Gastrocnemius medialis (tissue), 4 donors: Measurements from ENCODE around the gene CYSLTR2. TPM values are rescaled to one million over a fixed set of nuclear protein-coding genes. Genes with fewer than 3 reads are reported as not detected.

Experiments used
- ATAC-seq, 2 donors: fragments of 150-250 bp; one replicate each; pipeline ENCODE4 v1.9.1; 2016
- DNase-seq, 2 donors: peaks; one replicate each; pipeline ENCODE4 v3.0.0-alpha.2; 2019
- H3K27ac ChIP-seq, 4 donors: fragments of 200-600 bp; sonication (generic); 1 replicate in 1 of 4; 2 replicates in 3 of 4; pipeline ENCODE4 v1.5.1; 2016 to 2018; ENCODE audit warnings: mild to moderate bottlenecking in 2 of 4, moderate library complexity in 1 of 4
- H3K27me3 ChIP-seq, 3 donors: fragments of 200-600 bp; sonication (generic) in 2 of 3; 1 replicate in 1 of 3; 2 replicates in 2 of 3; pipeline versions ENCODE4 v1.5.1 to v1.6.0; 2016 to 2019; ENCODE audit warnings: mild to moderate bottlenecking in 1 of 3, moderate library complexity in 1 of 3
- H3K36me3 ChIP-seq, 2 donors: fragments of 200-600 bp; sonication (generic) in 1 of 2; one replicate each; pipeline ENCODE4 v1.5.1; 2017 to 2018
- H3K4me1 ChIP-seq, 2 donors: fragments of 200-600 bp; sonication (generic) in 1 of 2; one replicate each; pipeline ENCODE4 v1.5.1; 2016 to 2017; ENCODE audit warnings: mild to moderate bottlenecking in 2 of 2
- H3K4me3 ChIP-seq, 4 donors: fragments of 200-600 bp; sonication (generic) in 3 of 4; 1 replicate in 1 of 4; 2 replicates in 3 of 4; pipeline ENCODE4 v1.5.1; 2016 to 2019; ENCODE audit warnings: mild to moderate bottlenecking in 2 of 4
- H3K9me3 ChIP-seq, 3 donors: fragments of 200-600 bp; sonication (generic) in 2 of 3; 1 replicate in 1 of 3; 2 replicates in 2 of 3; pipeline ENCODE4 v1.5.1; 2016 to 2019
- CTCF ChIP-seq, 5 experiments: fragments of 450-650 bp in 3 of 5; fragments of 200-600 bp in 2 of 5; sonication (generic) in 2 of 5; IDR thresholded peaks in 4 of 5; conservative IDR thresholded peaks in 1 of 5; 1 replicate in 4 of 5; 2 replicates in 1 of 5; pipeline ENCODE4 v1.5.1; 2016 to 2019; ENCODE audit warnings: antibody characterized with exemption in 5 of 5, mild to moderate bottlenecking in 3 of 5, moderate library complexity in 3 of 5
- POLR2A ChIP-seq, 2 donors: fragments of 450-650 bp; IDR thresholded peaks; one replicate each; pipeline ENCODE4 v1.6.1; 2017; ENCODE audit warnings: antibody characterized with exemption in 2 of 2, mild to moderate bottlenecking in 2 of 2, moderate library complexity in 2 of 2
- in situ Hi-C, 4 donors: fragments of 200-750 bp; cut with MboI; loops; one replicate each; pipeline versions ENCODE4 v1.15.0 to v1.8.0; 2017; ENCODE audit warnings: low sequenced_read_pairs in 4 of 4
- intact Hi-C: fragments of 100-400 bp; cut with DNase I; formaldehyde crosslinking; loops from one replicate; pipeline ENCODE4 v1.15.1; 2023; ENCODE audit warnings: low total_unique reads
- total RNA-seq, 4 donors: library from RNA; depleted of rRNA; stranded (reverse); fragments of >200 nt; gene quantifications; one replicate each; pipeline versions ENCODE4 v1.1.0 to v1.2.3, GENCODE V29; 2016

Gene CYSLTR2
- total RNA-seq, 4 donors from 2014 or later: 0.09 to 0.10 TPM; not detected in 2

GRCh38 chr13:48675247-48675646 is 21.5 kb downstream of the CYSLTR2 start:
- Histone ChIP-seq H3K4me3 (no peak overlapping the region), H3K9me3 (no peaks in the 10 kb centered on the region), H3K27me3 (no peaks in the 10 kb centered on the region), H3K4me1 (no peaks in the 10 kb centered on the region), H3K36me3 (no peaks in the 10 kb centered on the region), H3K27ac (no peak overlapping the region)
- ATAC-seq (no peak), DNase-seq (no peak)
- TF ChIP-seq CTCF (IDR thresholded peaks at IDR 0.05 in 4 of 5, conservative IDR thresholded peaks at IDR 0.05 in 1 of 5) (no peak), POLR2A (IDR thresholded peaks at IDR 0.05) (no peak)
- in situ Hi-C loops: no loop called here
- intact Hi-C loops: no loop called here

GRCh38 chr13:48678316-48678715 is 24.6 kb downstream of the CYSLTR2 start:
- Histone ChIP-seq H3K4me3 (no peak overlapping the region), H3K9me3 (no peaks in the 10 kb centered on the region), H3K27me3 (no peaks in the 10 kb centered on the region), H3K4me1 (no peaks in the 10 kb centered on the region), H3K27ac (no peak overlapping the region), H3K36me3 (no peaks in the 10 kb centered on the region)
- in situ Hi-C loops: no loop called here
- TF ChIP-seq CTCF (IDR thresholded peaks at IDR 0.05 in 4 of 5, conservative IDR thresholded peaks at IDR 0.05 in 1 of 5): no peak
- TF ChIP-seq POLR2A (IDR thresholded peaks at IDR 0.05): no peak
- no peak for DNase-seq
- ATAC-seq: no peak
- intact Hi-C loops: no loop called here

- Histone ChIP-seq H3K27me3 (no peaks in the 10 kb centered on the region), H3K36me3 (no peaks in the 10 kb centered on the region), H3K4me1 (no peaks in the 10 kb centered on the region), H3K27ac (no peak overlapping the region), H3K4me3 (no peak overlapping the region), H3K9me3 (no peaks in the 10 kb centered on the region)
- TF ChIP-seq POLR2A (IDR thresholded peaks at IDR 0.05) (no peak), CTCF (IDR thresholded peaks at IDR 0.05 in 4 of 5, conservative IDR thresholded peaks at IDR 0.05 in 1 of 5) (no peak)
- ATAC-seq (no peak), DNase-seq (no peak)
- in situ Hi-C loops: no loop called here
- intact Hi-C loops: no loop called here
Observed at GRCh38 chr13:48679941-48680680, 26.4 kb downstream of the CYSLTR2 start.

GRCh38 chr13:48680756-48681392 is 27.1 kb downstream of the CYSLTR2 start:
- no peak for ATAC-seq
- H3K4me3 ChIP-seq: no peak overlapping the region
- no peak for TF ChIP-seq POLR2A (IDR thresholded peaks at IDR 0.05)
- TF ChIP-seq CTCF (IDR thresholded peaks at IDR 0.05 in 4 of 5, conservative IDR thresholded peaks at IDR 0.05 in 1 of 5): no peak
- no peaks in the 10 kb centered on the region for H3K4me1 ChIP-seq
- intact Hi-C loops: no loop called here
- DNase-seq: no peak
- no peaks in the 10 kb centered on the region for H3K27me3 ChIP-seq
- H3K27ac ChIP-seq: no peak overlapping the region
- no peaks in the 10 kb centered on the region for H3K36me3 ChIP-seq
- in situ Hi-C loops: no loop called here
- H3K9me3 ChIP-seq: no peaks in the 10 kb centered on the region
